Measurements from ENCODE around the gene VN1R4. TPM values are rescaled to one million over a fixed set of nuclear protein-coding genes. Genes with fewer than 3 reads are reported as not detected.
"Not testable (repeated sequence)": the region's sequence is repeated elsewhere in the genome, so short reads cannot be mapped to it uniquely, and the experiment has no call there.

Gene VN1R4, protein sequence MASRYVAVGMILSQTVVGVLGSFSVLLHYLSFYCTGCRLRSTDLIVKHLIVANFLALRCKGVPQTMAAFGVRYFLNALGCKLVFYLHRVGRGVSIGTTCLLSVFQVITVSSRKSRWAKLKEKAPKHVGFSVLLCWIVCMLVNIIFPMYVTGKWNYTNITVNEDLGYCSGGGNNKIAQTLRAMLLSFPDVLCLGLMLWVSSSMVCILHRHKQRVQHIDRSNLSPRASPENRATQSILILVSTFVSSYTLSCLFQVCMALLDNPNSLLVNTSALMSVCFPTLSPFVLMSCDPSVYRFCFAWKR
- not detected for total RNA-seq
- not detected for polyA plus RNA-seq (ENCODE audit: insufficient read depth, low read depth, low replicate concordance)
- long read RNA-seq, donor 1: 0 reads
- long read RNA-seq, donor 2: 0 reads
- long read RNA-seq, donor 3: 0 reads
- long read RNA-seq, donor 4: 0 reads
- long read RNA-seq, donor 5: 0 reads
- long read RNA-seq, donor 6: 0 reads
- long read RNA-seq, donor 7: 0 reads
- long read RNA-seq, donor 8: 0 reads
- long read RNA-seq, donor 9: 0 reads
- long read RNA-seq, donor 10: 0 reads

DNA sequence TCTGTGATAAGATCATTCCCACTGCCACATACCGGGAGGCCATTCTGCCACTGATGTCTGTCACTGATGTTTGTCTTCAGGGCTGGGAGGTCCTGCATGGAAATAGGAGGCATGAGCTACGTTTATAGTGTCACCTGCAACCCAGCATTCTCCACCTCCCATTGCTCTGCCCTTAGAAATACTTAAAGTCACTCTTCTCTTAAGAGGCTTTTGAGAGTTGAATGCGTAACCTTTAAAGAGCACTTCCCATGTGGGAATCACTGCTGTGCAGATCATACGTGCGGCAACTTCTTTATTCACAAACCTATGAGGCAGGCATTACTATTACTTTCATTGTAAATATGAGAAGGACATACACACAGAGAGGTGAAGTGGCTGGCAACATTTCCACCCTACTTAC, at the start of gene VN1R4:
Gene VN1R4, minus strand, starts transcription at position 101 of the 400 bp plus-strand sequence. Its CDS starts 58 bp downstream, at position 43.
- FAIRE-seq; H3K36me3 ChIP-seq (ENCODE audit: control insufficient read depth in 2 of 3, insufficient read depth in 3 of 3, low read length in 3 of 3); intact Hi-C loops (cut with DNase I); H3K27me3 ChIP-seq (ENCODE audit: control insufficient read depth, insufficient read depth, low read length); H3K27ac ChIP-seq (ENCODE audit: low read depth in 2 of 2, low read length in 2 of 2); H3K9me3 ChIP-seq (ENCODE audit: control insufficient read depth in 2 of 3, insufficient read depth in 1 of 3, low read length in 3 of 3); H3K4me1 ChIP-seq (ENCODE audit: control insufficient read depth in 2 of 3, insufficient read depth in 2 of 3, low read depth in 1 of 3, low read length in 3 of 3); H3K4me3 ChIP-seq (ENCODE audit: low read length in 3 of 3); H3K9ac ChIP-seq (ENCODE audit: low read length in 3 of 3); DNase-seq: not testable (repeated sequence)

DNA sequence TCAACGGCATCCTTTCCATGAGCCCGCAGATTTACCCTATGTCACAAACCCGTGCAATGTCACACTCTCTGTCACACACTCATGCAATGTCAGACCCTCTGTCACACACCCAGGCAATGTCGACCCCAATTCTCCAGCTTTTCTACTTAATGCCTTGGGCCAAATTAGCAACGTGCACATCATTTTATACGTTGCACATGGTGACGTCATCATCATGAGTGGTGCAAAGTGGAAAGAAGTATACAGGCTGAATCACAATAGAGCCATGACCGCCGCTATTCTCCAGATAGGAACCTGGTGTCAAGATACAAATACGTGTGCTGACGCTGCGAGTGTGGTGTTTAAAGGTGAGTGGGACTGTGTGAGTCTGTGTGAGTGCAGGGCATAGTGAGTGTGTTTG, 44.4 kb upstream of the VN1R4 start:
- no peak for DNase-seq
- no peak overlapping the region for H3K9ac ChIP-seq (ENCODE audit: low read length in 3 of 3)
- no peaks in the 10 kb centered on the region for H3K36me3 ChIP-seq (ENCODE audit: control insufficient read depth in 2 of 3, insufficient read depth in 3 of 3, low read length in 3 of 3)
- no peaks in the 10 kb centered on the region for H3K27me3 ChIP-seq (ENCODE audit: control insufficient read depth, insufficient read depth, low read length)
- H3K4me1 ChIP-seq (ENCODE audit: control insufficient read depth in 2 of 3, insufficient read depth in 2 of 3, low read depth in 1 of 3, low read length in 3 of 3): no peaks in the 10 kb centered on the region
- H3K4me3 ChIP-seq (ENCODE audit: low read length in 3 of 3): no peak overlapping the region
- no peaks in the 10 kb centered on the region for H3K9me3 ChIP-seq (ENCODE audit: control insufficient read depth in 2 of 3, insufficient read depth in 1 of 3, low read length in 3 of 3)
- TF ChIP-seq, protein P1, sequence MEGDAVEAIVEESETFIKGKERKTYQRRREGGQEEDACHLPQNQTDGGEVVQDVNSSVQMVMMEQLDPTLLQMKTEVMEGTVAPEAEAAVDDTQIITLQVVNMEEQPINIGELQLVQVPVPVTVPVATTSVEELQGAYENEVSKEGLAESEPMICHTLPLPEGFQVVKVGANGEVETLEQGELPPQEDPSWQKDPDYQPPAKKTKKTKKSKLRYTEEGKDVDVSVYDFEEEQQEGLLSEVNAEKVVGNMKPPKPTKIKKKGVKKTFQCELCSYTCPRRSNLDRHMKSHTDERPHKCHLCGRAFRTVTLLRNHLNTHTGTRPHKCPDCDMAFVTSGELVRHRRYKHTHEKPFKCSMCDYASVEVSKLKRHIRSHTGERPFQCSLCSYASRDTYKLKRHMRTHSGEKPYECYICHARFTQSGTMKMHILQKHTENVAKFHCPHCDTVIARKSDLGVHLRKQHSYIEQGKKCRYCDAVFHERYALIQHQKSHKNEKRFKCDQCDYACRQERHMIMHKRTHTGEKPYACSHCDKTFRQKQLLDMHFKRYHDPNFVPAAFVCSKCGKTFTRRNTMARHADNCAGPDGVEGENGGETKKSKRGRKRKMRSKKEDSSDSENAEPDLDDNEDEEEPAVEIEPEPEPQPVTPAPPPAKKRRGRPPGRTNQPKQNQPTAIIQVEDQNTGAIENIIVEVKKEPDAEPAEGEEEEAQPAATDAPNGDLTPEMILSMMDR (IDR thresholded peaks at IDR 0.05; ENCODE audit: borderline replicate concordance, extremely low read depth, insufficient read depth): no peak
- H3K27ac ChIP-seq (ENCODE audit: low read depth in 2 of 2, low read length in 2 of 2): no peak overlapping the region
- no peak for FAIRE-seq
- intact Hi-C loops (cut with DNase I): no loop called here

DNA sequence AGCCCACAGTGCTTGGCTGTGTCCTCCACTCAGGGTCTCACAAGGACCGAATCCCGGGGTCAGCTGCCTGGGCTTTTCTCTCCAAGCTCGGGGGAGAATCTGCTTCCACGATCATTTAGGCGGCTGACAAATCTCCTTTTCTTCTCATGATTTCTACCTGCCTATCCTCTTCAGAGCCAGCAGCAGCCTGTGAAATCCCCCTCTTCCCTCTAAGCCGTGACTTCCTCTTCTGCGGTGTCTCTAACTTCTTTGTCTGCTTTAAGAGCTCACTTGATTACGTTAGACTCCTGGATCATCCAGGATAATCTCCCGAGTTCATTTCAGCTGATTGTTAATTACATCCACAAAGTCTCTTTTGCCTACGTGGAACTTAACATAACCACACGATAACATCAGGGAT, 43.5 kb upstream of the VN1R4 start:
- no peak overlapping the region for H3K9ac ChIP-seq (ENCODE audit: low read length in 3 of 3)
- H3K27me3 ChIP-seq (ENCODE audit: control insufficient read depth, insufficient read depth, low read length): no peaks in the 10 kb centered on the region
- TF ChIP-seq, protein P1 (IDR thresholded peaks at IDR 0.05; ENCODE audit: borderline replicate concordance, extremely low read depth, insufficient read depth): no peak
- H3K27ac ChIP-seq (ENCODE audit: low read depth in 2 of 2, low read length in 2 of 2): no peak overlapping the region
- no peak overlapping the region for H3K4me3 ChIP-seq (ENCODE audit: low read length in 3 of 3)
- no peaks in the 10 kb centered on the region for H3K4me1 ChIP-seq (ENCODE audit: control insufficient read depth in 2 of 3, insufficient read depth in 2 of 3, low read depth in 1 of 3, low read length in 3 of 3)
- H3K36me3 ChIP-seq (ENCODE audit: control insufficient read depth in 2 of 3, insufficient read depth in 3 of 3, low read length in 3 of 3): no peaks in the 10 kb centered on the region
- intact Hi-C loops (cut with DNase I): no loop called here
- FAIRE-seq (no peak), DNase-seq (no peak)
- no peaks in the 10 kb centered on the region for H3K9me3 ChIP-seq (ENCODE audit: control insufficient read depth in 2 of 3, insufficient read depth in 1 of 3, low read length in 3 of 3)

DNA sequence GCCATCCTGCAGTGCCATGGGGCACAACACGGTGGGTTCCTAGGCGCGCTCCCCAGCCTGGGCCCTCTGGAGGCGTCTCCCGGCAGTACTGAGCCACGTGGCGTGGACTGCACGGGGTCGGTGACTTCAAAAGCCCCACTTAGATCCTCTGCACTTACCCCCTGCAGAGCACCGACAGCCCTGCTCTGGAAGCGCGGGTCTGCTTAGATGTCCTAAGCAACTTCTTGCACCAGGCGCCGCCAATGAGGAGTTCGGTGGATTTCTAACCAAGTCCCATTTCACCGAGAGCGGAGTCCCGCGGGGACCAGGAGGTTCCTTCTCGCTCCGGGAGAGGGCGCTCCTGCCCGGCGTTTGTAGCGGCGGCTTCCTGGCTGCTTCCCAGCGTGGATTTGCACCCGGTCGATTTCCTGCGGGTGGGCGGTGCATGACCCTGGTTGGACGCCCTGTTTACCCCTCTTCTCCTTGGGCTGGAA, 40.9 kb upstream of the VN1R4 start:
- no peaks in the 10 kb centered on the region for H3K4me1 ChIP-seq (ENCODE audit: control insufficient read depth in 2 of 3, insufficient read depth in 2 of 3, low read depth in 1 of 3, low read length in 3 of 3)
- intact Hi-C loops (cut with DNase I): no loop called here
- DNase-seq (peak in 4 of 5 donors; percentile 65 to 78 (median 74)), FAIRE-seq (no peak)
- H3K4me3 ChIP-seq (ENCODE audit: low read length in 3 of 3): no peak overlapping the region
- no peak overlapping the region for H3K27ac ChIP-seq (ENCODE audit: low read depth in 2 of 2, low read length in 2 of 2)
- no peaks in the 10 kb centered on the region for H3K36me3 ChIP-seq (ENCODE audit: control insufficient read depth in 2 of 3, insufficient read depth in 3 of 3, low read length in 3 of 3)
- no peak overlapping the region for H3K9ac ChIP-seq (ENCODE audit: low read length in 3 of 3)
- H3K27me3 ChIP-seq (ENCODE audit: control insufficient read depth, insufficient read depth, low read length): no peaks in the 10 kb centered on the region
- TF ChIP-seq, protein P1 (IDR thresholded peaks at IDR 0.05; ENCODE audit: borderline replicate concordance, extremely low read depth, insufficient read depth): peak; percentile 10
- H3K9me3 ChIP-seq (ENCODE audit: control insufficient read depth in 2 of 3, insufficient read depth in 1 of 3, low read length in 3 of 3): no peaks in the 10 kb centered on the region

DNA sequence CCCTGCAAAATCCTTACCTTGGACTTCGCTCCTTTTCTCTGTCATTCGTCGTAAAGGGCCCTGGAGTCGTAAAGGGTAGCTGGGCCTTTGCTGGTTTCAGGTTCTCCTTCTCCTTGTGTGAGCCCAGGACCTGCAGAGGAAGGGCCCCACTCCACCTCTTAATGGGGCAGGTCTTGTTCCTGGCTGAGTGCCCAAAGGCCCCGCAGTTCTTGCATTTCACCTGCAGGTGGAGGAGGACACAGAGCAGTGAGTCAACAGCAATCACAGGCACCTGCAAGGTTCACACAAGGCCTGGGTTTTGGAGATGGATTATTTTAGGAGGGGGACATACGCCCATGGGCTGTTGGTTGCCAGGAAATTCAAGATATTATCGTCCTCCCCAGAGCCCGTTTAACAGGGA, 33.8 kb upstream of the VN1R4 start:
- H3K27ac ChIP-seq (ENCODE audit: low read depth in 2 of 2, low read length in 2 of 2); H3K9ac ChIP-seq (ENCODE audit: low read length in 3 of 3); H3K36me3 ChIP-seq (ENCODE audit: control insufficient read depth in 2 of 3, insufficient read depth in 3 of 3, low read length in 3 of 3); H3K27me3 ChIP-seq (ENCODE audit: control insufficient read depth, insufficient read depth, low read length); H3K4me1 ChIP-seq (ENCODE audit: control insufficient read depth in 2 of 3, insufficient read depth in 2 of 3, low read depth in 1 of 3, low read length in 3 of 3); intact Hi-C loops (cut with DNase I); H3K9me3 ChIP-seq (ENCODE audit: control insufficient read depth in 2 of 3, insufficient read depth in 1 of 3, low read length in 3 of 3); FAIRE-seq; DNase-seq; H3K4me3 ChIP-seq (ENCODE audit: low read length in 3 of 3): not testable (repeated sequence)

Data from kidney (tissue), 22 donors.